OCI-LY7 (cell line): ENCODE results near the gene TPD52L1.

Experiments
- CTCF ChIP-seq: fragments of 200-600 bp; sonication (generic); conservative IDR thresholded peaks from 2 replicates; pipeline ENCODE4 v1.5.1; 2014; ENCODE audit warnings: mild to moderate bottlenecking, antibody characterized with exemption, low read length, moderate library complexity, mixed read lengths
- EZH2phosphoT487 ChIP-seq: fragments of 200-600 bp; sonication (generic); IDR thresholded peaks from 2 replicates; pipeline ENCODE4 v1.6.1; 2018; ENCODE audit warnings: low read depth, borderline replicate concordance, mild to moderate bottlenecking, mixed run types, antibody characterized with exemption, low read length, moderate library complexity, mixed read lengths

GRCh38 chr6:125132058-125132457 lies 21.5 kb upstream of the TPD52L1 start:
- TF ChIP-seq CTCF = no peak
- no peak for TF ChIP-seq EZH2phosphoT487
